K562 (cell line): ENCODE data around the gene LBX1. TPM values are rescaled to one million over a fixed set of nuclear protein-coding genes. Genes with fewer than 3 reads are reported as not detected.

Experiments
- ATAC-seq: fragments of 200-7000 bp; cut with Tn5 transposase; 3 replicates; pipeline ENCODE4 v1.9.1; 2020; ENCODE audit warnings: moderate library complexity
- BruUV-seq: library from RNA; stranded (reverse); fragments of 400-500 nt; replicated peaks from 2 replicates; lab custom pipeline; 2021; lab: Mats Ljungman, UMichigan
- CTCF ChIA-PET: fragments of 300-600 bp; formaldehyde crosslinking; extraction: SDS; loops from one replicate; lab custom pipeline; 2021; ENCODE audit warnings: low intra/inter-chr PET ratio; lab: Yijun Ruan, JAX
- POLR2A ChIA-PET: fragments of 300-600, 350-650 bp; sonication (Branson Sonifier 250); formaldehyde crosslinking; extraction: SDS; loops from one replicate; lab custom pipeline; 2021; ENCODE audit warnings: antibody characterized with exemption, inconsistent platforms; lab: Yijun Ruan, JAX
- DNase-seq, 4 experiments: peaks; one replicate each; pipeline versions ENCODE4 v3.0.0 to v3.0.0-alpha.2; 2011 to 2018; ENCODE audit warnings: low spot score in 3 of 4, mixed read lengths in 3 of 4; ENCODE audit errors: extremely low read depth in 1 of 4
- FAIRE-seq: peaks from 2 replicates; lab custom pipeline; 2011; peaks lifted over from hg19 to GRCh38; lab: Jason Lieb, UNC
- H2AFZ ChIP-seq: 2 replicates; pipeline ENCODE4 v1.6.0; 2011; ENCODE audit warnings: low read depth, low read length, control low read depth, inconsistent platforms
- H3K27ac ChIP-seq: fragments of 200-600 bp; 3 replicates; pipeline ENCODE4 v1.8.0; 2011; ENCODE audit warnings: low read depth, mild to moderate bottlenecking, control low read depth, inconsistent platforms, low read length, moderate library complexity, mixed read lengths; ENCODE audit errors: extremely low read depth
- H3K27me3 ChIP-seq, 2 experiments: fragments of 300-600 bp in 1 of 2; 2 replicates in 1 of 2; 3 replicates in 1 of 2; pipeline versions ENCODE4 v1.6.0 to v1.8.0; 2011; ENCODE audit warnings: inconsistent platforms in 2 of 2, low read length in 2 of 2, mild to moderate bottlenecking in 1 of 2, mixed read lengths in 1 of 2, moderate library complexity in 1 of 2; ENCODE audit not compliant: control insufficient read depth in 2 of 2, insufficient read depth in 2 of 2
- H3K36me3 ChIP-seq: fragments of 300-600 bp; 3 replicates; pipeline ENCODE4 v1.8.0; 2011; ENCODE audit warnings: mild to moderate bottlenecking, low read length, inconsistent platforms; ENCODE audit not compliant: control insufficient read depth, insufficient read depth
- H3K4me1 ChIP-seq, 2 experiments: fragments of 200-600 bp in 1 of 2; replicated peaks in 1 of 2; 2 replicates in 1 of 2; 3 replicates in 1 of 2; pipeline versions ENCODE4 v1.5.1 to v1.8.0; 2011; ENCODE audit warnings: inconsistent platforms in 2 of 2, low read length in 2 of 2, mild to moderate bottlenecking in 1 of 2, mixed read lengths in 1 of 2, moderate library complexity in 1 of 2; ENCODE audit not compliant: control insufficient read depth in 2 of 2, insufficient read depth in 2 of 2
- H3K4me2 ChIP-seq: 2 replicates; pipeline ENCODE4 v1.6.1; 2011; ENCODE audit warnings: low read length, control low read depth, inconsistent platforms, mixed read lengths; ENCODE audit not compliant: insufficient read depth
- H3K4me3 ChIP-seq: fragments of 200-600 bp; sonication (generic), shearing (Covaris generic); 2 replicates; pipeline ENCODE4 v1.5.1; 2016; ENCODE audit warnings: control low read depth, inconsistent platforms
- H3K79me2 ChIP-seq: fragments of 200-600 bp; 3 replicates; pipeline ENCODE4 v1.8.0; 2011; ENCODE audit warnings: low read length, inconsistent platforms; ENCODE audit not compliant: control insufficient read depth, insufficient read depth
- H3K9ac ChIP-seq, 2 experiments: 2 replicates each; pipeline versions ENCODE4 v1.6.0 to v1.6.1; 2011; ENCODE audit warnings: low read depth in 2 of 2, low read length in 2 of 2, control low read depth in 1 of 2, inconsistent platforms in 1 of 2, mild to moderate bottlenecking in 1 of 2, mixed read lengths in 1 of 2; ENCODE audit not compliant: insufficient read depth in 1 of 2
- H3K9me1 ChIP-seq: one replicate; pipeline ENCODE4 v1.6.0; 2011; ENCODE audit warnings: inconsistent platforms, mild to moderate bottlenecking, low read length, moderate library complexity; ENCODE audit not compliant: control insufficient read depth, insufficient read depth
- H3K9me3 ChIP-seq: replicated peaks from 2 replicates; pipeline ENCODE4 v1.5.1; 2011; ENCODE audit warnings: low read depth, low read length, inconsistent platforms; ENCODE audit not compliant: control insufficient read depth, insufficient read depth
- H4K20me1 ChIP-seq: replicated peaks from 2 replicates; pipeline ENCODE4 v1.6.1; 2011; ENCODE audit warnings: low read length, inconsistent platforms, mixed read lengths; ENCODE audit not compliant: control insufficient read depth, insufficient read depth
- BRF1 ChIP-seq: IDR thresholded peaks from 3 replicates; pipeline ENCODE4 v1.6.1; 2011; ENCODE audit warnings: borderline replicate concordance, mild to moderate bottlenecking; ENCODE audit not compliant: insufficient read length; ENCODE audit errors: extremely low read depth
- CC2D1A ChIP-seq: fragments of 450-650 bp; IDR thresholded peaks from 2 replicates; pipeline ENCODE4 v1.6.1; 2017; ENCODE audit warnings: mild to moderate bottlenecking
- DMBX1 ChIP-seq: fragments of 250-450 bp; sonication (Bioruptor Pico); IDR thresholded peaks from 2 replicates; pipeline ENCODE4 v1.8.0; 2022; ENCODE audit warnings: inconsistent platforms, mild to moderate bottlenecking, moderate library complexity, borderline replicate concordance
- KDM2B ChIP-seq: fragments of 250-450 bp; sonication (Bioruptor Pico); IDR thresholded peaks from 2 replicates; pipeline ENCODE4 v1.8.0; 2021; ENCODE audit warnings: mild to moderate bottlenecking, moderate library complexity
- MIER1 ChIP-seq: fragments of 450-650 bp; IDR thresholded peaks from 2 replicates; pipeline ENCODE4 v1.6.1; 2016; ENCODE audit warnings: antibody characterized with exemption, mild to moderate bottlenecking, low read depth
- MTA3 ChIP-seq: fragments of 450-650 bp; formaldehyde crosslinking; IDR thresholded peaks from 2 replicates; pipeline ENCODE4 v1.6.1; 2017; ENCODE audit warnings: mild to moderate bottlenecking, borderline replicate concordance
- NR2F6 ChIP-seq: fragments of 450-650 bp; formaldehyde crosslinking; IDR thresholded peaks from 2 replicates; pipeline ENCODE4 v1.4.0; 2020; ENCODE audit warnings: mild to moderate bottlenecking
- RFX1 ChIP-seq: fragments of 450-650 bp; IDR thresholded peaks from 2 replicates; pipeline ENCODE4 v1.6.1; 2016; ENCODE audit warnings: mild to moderate bottlenecking, moderate library complexity
- SIRT6 ChIP-seq: IDR thresholded peaks from one replicate; pipeline ENCODE4 v1.6.1; 2012; ENCODE audit warnings: low read depth, mild to moderate bottlenecking, control low read depth, inconsistent platforms, low read length, moderate library complexity
- SMAD1 ChIP-seq: fragments of 150-350 bp; IDR thresholded peaks from 2 replicates; pipeline ENCODE4 v1.6.1; 2014; ENCODE audit warnings: low read length, low read depth; ENCODE audit not compliant: partially characterized antibody
- ZC3H4 ChIP-seq: sonication (generic); formaldehyde crosslinking; IDR thresholded peaks from 2 replicates; pipeline ENCODE4 v1.9.0; 2021; ENCODE audit warnings: missing genetic modification reagents, borderline replicate concordance
- ZC3H8 ChIP-seq: fragments of 450-650 bp; IDR thresholded peaks from 2 replicates; pipeline ENCODE4 v1.6.1; 2017
- ZFP1 ChIP-seq: fragments of 450-650 bp; formaldehyde crosslinking; IDR thresholded peaks from 2 replicates; pipeline ENCODE4 v1.4.0; 2020; ENCODE audit warnings: mild to moderate bottlenecking, mixed read lengths
- ZNF778 ChIP-seq: fragments of 450-650 bp; formaldehyde crosslinking; IDR thresholded peaks from 2 replicates; pipeline ENCODE4 v1.4.0; 2020; ENCODE audit warnings: mild to moderate bottlenecking, moderate library complexity
- WGBS: fragments of 100-300 bp; shearing (Covaris generic); methylation state at CpG from one replicate; pipeline ENCODE4 v1.1.6; 2016; ENCODE audit warnings: low coverage, mixed read lengths; ENCODE audit not compliant: insufficient coverage; ENCODE audit errors: missing lambda C conversion rate; 5-methylcytosine and 5-hydroxymethylcytosine counted together
- in situ Hi-C: fragments of 300-500 bp; cut with MboI; formaldehyde crosslinking; loops from 4 replicates; pipeline ENCODE4 v1.15.0; 2018; ENCODE audit warnings: inconsistent platforms, mixed read lengths
- intact Hi-C: fragments of 100-400 bp; cut with micrococcal nuclease; formaldehyde crosslinking; loops from 2 replicates; pipeline ENCODE4 v1.14.2; 2022
- polyA plus RNA-seq, 8 experiments: library from polyadenylated mRNA; depleted of rRNA in 4 of 8; stranded (reverse) in 5 of 8; unstranded in 3 of 8; fragments of >200 nt; fragmentation: Nextera tagmentation in 2 of 8; fragmentation: Illumina TruSeq in 1 of 8; extraction: Ambion mirVana in 2 of 8; extraction: Trizol in 1 of 8; gene quantifications; 2 replicates each; pipeline versions ENCODE4 v1.2.1 to v1.2.3, GENCODE V29; 2011 to 2014; ENCODE audit warnings: inconsistent platforms in 1 of 8, missing spikeins in 1 of 8
- total RNA-seq, 7 experiments: library from RNA; depleted of rRNA in 6 of 7; stranded (reverse); fragments of >200 nt in 6 of 7; fragmentation: Illumina TruSeq in 2 of 7; extraction: Trizol in 2 of 7; gene quantifications; 2 replicates each; pipeline versions ENCODE4 v1.2.1 to v1.2.3, GENCODE V29; 2011 to 2021; ENCODE audit warnings: low replicate concordance in 1 of 7
- TF ChIP-seq, protein P1 (sequence below): fragments of 250-450 bp; sonication (Bioruptor Pico); IDR thresholded peaks from 2 replicates; pipeline ENCODE4 v1.8.0; 2021; ENCODE audit warnings: borderline replicate concordance, mild to moderate bottlenecking, moderate library complexity; ENCODE audit not compliant: poor library complexity, severe bottlenecking

The LBX1 gene
- total and polyA plus RNA-seq, 9 of the 15 experiments (the other 6 are each of a cell fraction or from before 2014, with no cell fraction given) = not detected

DNA sequence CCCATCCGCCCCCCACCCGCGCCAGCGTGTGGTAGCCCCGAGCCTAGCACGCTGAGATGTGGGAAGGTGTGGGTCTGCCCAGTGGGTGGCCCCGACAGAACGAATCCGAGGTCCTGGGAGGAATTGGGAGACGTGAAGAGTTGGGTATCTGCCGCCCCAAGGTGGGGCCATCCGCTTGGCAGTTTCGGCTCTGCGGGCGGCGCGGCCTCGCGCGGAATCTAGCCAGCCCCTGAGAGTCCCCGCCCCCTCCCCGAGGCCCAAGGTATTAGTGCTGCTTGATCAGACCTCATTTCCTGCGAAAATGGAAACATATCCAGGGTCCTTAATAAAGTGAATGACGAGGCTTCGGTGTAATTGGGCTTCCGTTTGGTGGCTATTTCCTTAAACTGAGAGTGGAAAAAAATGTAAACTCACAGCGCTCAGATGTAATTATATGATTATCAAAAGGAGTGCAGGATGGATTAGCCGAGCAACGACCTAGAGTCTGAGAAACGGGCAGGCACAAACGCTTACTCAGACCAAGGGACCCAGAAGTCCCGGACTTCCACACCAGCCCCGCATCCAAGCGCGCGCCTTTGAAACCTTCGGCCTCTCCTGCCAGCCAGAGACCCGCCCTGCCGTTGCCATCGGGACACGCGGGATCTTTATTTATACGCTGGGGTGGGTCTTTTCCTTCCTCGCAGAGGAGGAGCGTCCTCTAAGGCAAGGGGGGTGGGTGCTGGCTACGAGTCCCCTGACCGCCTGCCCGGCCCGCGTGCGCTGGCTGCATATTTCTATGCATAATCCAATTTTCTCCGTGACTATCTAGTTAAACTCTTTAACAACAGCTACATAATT, 12.8 kb downstream of the LBX1 start:
- Histone ChIP-seq H3K27me3 (peaks cover 15 to 72% of the 10 kb centered on the region in 2 experiments; a peak in 4 of 5 replicates), H3K4me1 (peaks cover 0 to 41% of the 10 kb centered on the region in 2 experiments; a peak in 3 of 5 replicates)

More for the DNA sequence above, 12.8 kb downstream of the LBX1 start:
- H3K79me2 ChIP-seq = no peaks in the 10 kb centered on the region
- no peak overlapping the region for H3K4me3 ChIP-seq
- intact Hi-C loops = no loop called here
- no TSS peak for BruUV-seq
- no peak overlapping the region for H2AFZ ChIP-seq
- TF ChIP-seq MIER1 = no peak
- no peak for TF ChIP-seq BRF1
- no peak for TF ChIP-seq RFX1
- TF ChIP-seq SMAD1 = no peak
- TF ChIP-seq NR2F6 = no peak
- TF ChIP-seq CC2D1A = no peak
- TF ChIP-seq SIRT6 = no peak
- no peak for TF ChIP-seq ZC3H8
- TF ChIP-seq MTA3 = no peak
- no peak for TF ChIP-seq ZFP1
- no peak for TF ChIP-seq ZNF778
- TF ChIP-seq DMBX1 = no peak
- no peak for TF ChIP-seq KDM2B (CRISPR knock-in tag)
- TF ChIP-seq, protein P1, sequence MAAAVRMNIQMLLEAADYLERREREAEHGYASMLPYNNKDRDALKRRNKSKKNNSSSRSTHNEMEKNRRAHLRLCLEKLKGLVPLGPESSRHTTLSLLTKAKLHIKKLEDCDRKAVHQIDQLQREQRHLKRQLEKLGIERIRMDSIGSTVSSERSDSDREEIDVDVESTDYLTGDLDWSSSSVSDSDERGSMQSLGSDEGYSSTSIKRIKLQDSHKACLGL (CRISPR knock-in tag) = no peak
- no peak for TF ChIP-seq ZC3H4 (CRISPR knock-in tag)
- H3K9ac ChIP-seq = peak overlapping the region in 1 of 2 experiments; percentile 35; a peak in 1 of 4 replicates
- 10% methylated on average over 34 of the region's 52 CpGs for WGBS
- no peak for ATAC-seq
- H3K9me3 ChIP-seq = no peaks in the 10 kb centered on the region
- no peak for DNase-seq
- no peaks in the 10 kb centered on the region for H3K9me1 ChIP-seq
- H3K4me2 ChIP-seq = no peak overlapping the region
- ChIA-PET POLR2A (interaction anchor here (0.6 to 0.7 kb wide), 2 partner anchors 47 to 119 kb away, joined by 3 read pairs; no protein-coding TSS in a partner anchor), CTCF (interaction anchor here (1.4 kb wide), 1 partner anchor 250 kb away, joined by 3 read pairs; no protein-coding TSS in a partner anchor)
- FAIRE-seq = no peak
- in situ Hi-C loops = loop anchor here (10.0 to 25.0 kb wide), 2 partner anchors 228 to 871 kb away; no protein-coding TSS in a partner anchor
- no peaks in the 10 kb centered on the region for H3K36me3 ChIP-seq
- H3K27ac ChIP-seq = no peak overlapping the region
- no peaks in the 10 kb centered on the region; the same call in none of the 2 replicates for H4K20me1 ChIP-seq
